CD4-positive, alpha-beta T cell treated with Interleukin-4 for 4 hours (primary cell): Measurements from ENCODE around the gene SKOR1.

ENCODE experiments used
- DNase-seq: peaks from one replicate; pipeline ENCODE4 v3.0.0-alpha.2; 2020

SKOR1 gene

DNA sequence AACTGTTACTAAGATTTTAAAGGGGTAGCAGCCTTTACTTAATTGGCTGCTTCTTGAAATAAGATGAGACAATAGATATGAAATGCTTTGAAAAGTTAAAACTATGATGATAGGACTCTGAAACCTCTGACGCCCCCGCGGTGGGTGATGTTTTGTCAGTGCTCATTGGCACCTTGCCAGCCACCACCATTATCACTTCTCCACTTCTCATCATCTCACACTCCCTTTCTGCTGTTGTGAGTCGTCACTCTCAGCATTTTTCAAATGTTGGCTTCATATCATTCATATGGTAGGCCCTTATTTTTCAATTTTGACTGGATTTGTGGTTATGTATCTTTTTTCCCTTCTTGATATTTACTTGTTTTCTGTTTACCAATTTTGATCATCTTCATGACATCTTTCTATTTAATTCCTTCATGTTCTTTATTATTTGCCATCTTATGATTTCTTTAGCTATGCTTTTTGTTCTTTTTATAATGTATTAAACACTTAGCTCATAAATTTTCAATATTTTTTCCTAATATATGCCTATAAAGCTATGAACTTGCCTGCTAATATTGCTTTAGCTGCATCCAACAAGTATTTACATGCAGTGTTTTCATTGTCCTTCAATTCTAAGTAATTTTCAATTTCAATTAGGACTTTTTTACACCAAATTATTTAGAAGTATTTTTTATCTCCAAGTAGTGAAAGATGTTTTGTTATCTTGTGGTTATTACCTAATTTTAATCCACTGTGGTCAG lies 30.3 kb upstream of the SKOR1 start:
- no peak for DNase-seq

DNA sequence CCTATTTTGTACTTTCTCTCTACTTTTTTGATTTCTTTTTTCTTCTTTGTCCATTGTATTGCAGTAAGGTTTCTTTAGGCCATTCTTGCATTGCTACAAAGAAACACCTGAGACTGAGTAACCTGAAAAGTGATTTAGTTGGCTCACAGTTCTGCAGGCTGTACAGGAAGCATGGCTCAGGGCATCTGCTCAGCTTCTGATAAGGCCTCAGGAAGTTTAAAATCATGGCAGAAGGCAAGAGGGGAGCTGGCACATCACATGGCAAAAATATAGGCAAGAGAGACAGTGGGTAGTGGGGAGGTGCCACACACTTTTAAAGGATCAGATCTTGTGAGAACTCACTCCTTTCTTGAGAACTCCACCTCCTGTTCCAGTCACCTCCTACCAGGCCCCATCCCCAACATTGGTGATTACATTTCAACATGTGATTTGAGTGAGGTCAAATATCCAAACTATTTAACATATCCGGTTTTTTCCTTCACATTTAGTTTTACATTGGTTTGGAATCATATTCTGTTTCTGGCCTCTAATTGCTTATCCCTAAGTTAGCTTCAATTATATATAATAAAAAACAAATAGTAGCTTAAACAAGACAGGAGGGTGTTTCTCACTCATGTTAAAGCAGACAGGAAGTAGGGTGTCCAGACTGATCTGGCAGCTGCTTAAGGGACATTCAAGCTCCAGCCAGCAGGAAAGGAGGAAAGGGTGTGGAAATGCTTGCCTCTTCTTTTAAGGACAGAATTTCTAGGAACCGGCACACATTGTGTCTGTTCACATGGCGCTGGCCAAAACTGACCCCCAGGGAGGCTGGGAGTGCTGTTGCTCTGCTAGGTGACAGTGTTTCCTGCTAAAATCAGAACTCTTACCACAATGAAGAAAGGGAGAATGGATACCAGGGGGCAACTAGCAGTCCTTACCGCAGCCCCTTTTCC lies 28.8 kb upstream of the SKOR1 start:
- no peak for DNase-seq

DNA sequence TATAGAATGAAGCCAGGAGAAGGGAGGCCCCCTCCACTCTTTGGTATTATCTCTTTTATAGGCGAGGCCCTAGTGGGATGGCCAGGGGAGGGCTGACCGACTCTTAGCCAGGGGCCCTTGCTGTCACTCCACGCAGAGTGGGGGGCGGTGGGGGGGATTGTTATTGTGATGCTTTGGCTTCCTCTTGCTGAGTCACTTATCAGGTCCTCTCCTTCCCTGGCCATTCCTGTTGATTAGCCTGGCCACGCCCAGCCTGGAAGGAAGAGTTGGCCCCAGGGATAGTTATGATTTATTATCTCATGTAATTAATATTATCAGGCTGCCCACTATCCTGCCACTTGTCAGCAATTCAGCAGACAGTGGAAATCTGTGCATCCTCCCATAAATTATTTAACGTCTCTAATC lies 25.5 kb upstream of the SKOR1 start:
- DNase-seq = no peak

DNA sequence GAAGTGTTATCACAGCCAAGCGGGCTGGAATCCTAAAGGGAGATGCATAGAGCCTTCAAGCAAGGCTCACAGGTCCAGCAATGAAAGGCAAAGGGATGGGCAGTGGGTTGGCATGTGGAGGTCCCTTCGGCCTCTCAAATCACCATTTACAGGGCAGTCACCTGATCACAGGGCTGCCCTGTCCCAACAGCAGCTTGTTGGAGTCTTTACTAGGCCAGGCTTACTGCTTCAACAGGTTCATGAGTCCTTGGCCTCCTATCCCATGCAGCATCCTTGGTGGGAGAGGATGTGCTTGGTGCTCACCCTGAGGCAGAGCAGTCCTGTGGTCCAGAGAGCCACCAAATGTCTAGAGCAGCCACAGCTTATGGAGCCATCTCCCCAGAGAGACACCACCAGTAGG lies 24.2 kb upstream of the SKOR1 start:
- no peak for DNase-seq

DNA sequence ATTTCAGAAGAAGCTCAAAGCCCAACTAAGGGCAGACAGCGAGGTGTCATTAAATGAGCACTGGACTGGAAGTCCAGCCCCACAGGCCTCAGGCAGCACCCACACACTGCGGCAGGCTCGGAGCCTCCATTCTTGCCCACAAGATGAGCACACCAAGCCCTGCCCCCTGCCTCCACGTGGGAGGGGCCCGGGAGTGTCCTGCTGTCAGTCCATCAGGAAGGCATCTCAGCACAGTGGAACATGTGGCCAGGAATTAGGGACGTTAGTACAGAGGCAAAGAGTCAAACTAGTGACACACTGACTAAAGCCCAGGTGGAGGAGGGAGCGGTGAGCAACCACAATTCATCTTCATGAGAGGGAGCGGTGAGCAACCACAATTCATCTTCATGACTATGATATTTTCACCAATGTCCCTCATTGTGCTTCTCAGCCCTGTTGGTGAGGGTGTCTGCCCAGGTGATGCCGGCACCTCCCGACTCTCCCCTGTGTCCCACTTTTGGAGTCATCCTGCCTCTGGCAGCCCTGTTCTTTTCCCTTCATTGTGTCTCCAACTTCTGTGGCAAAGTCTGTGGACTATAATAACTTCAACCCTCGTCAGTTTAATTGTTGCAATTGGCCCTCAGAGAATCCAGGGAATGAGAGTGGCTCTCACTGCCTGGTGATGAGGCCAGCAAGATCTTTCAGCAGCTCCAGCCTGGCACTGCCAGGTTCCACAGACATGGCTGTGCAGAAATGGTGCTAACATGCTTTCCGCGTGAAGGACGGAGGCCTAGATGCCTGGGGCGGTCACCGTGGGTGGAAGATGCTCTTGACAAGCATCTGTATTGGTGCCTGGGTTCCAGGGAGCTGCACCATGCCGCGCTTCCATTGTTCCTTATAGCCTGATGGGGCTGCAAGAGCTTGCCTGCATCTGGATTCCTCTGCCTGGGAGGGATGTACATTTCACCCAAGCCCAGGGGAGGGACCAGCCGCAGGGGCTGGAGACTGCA lies 23.1 kb upstream of the SKOR1 start:
- DNase-seq = no peak

DNA sequence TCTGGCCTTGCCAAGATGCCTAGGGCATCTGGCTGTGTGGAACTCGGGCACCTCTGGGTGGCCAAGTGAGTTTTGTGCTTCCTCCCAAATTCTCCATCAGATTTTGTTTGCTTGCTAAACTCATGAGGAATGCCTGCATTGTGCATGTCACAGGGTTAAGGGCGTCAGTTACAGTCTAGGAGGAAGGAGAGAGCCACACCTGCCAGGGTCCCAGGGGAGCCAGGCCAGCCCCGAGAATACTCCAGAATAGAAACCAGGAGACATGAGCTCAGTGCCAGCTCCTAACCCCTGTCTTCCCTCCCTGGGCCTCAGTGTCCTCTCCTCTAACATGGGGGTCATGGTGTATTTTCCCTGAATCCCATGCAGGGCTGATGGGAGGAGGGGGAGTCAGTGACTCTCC lies 22.0 kb upstream of the SKOR1 start:
- no peak for DNase-seq

DNA sequence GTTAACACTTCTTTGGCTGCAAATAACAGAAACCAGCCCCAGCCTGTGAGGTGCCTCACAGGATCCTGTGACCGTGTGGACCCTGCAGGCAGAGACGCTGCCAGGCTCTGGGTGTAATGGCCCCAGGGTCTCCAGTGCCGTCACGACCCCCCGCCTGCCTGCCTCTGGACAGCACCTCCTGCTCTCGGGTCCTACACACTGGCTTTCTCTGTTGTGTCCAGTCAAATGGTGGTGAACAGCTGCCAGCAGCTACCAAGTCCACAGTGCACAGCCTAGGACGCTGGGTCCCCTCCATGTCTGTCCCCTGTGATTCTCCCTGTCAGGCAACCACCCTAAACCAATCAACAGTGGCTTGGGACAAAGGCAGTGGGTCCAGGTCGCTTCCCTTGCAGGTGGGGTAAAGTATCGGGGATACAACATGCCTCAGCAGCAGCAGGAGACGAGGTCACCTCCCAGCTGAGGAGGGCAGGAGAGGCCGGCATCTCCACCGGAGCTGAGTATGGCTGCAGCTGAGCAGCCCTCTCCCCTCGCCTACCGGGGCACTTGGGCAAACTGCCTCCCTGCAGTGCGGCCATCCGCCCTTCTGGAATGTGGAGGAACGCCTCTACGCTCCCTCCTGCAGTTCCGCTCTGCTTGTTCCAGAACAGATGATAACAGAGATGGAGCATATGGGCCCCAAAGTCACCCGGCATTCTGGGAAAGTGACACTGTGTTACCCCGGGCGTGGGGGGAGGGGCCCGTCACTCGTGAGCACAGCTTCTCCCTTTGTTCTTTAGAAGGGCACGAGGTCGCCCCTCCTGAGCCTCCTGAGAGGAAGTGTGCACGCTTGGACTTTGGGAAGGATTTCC lies 21.1 kb upstream of the SKOR1 start:
- no peak for DNase-seq

DNA sequence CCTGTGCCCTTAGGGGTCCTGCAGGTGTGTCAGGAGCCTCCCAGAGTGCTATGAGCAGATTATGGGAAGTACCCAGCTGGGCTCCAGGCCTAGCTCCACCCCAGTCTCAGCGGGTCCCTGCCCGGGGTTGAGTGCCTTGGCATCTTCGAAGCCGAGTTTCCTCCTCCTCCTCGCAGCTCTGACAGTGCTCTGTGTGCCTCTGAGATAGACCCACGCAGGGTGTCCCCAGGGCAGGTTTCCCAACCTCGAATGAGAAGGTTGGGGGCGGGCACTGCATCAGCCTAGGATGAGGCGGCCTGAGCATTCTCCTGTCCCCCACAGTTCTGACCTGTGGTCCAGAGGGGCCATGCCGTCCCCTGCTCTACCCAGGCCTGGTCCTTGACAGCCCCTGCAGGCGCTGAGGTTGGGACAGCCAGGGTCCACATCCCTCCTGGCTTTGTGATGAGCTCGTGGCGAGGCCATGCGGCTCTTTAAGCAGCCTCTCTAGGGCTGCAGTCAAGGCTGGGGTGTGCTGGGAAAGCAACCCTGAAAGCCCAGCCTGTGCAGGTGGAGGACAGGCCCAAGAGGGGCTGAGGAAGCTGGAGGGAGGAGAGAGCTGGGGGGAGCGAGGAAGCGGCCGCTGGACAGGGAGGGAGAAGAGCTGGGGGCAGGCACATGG lies 20.2 kb upstream of the SKOR1 start:
- DNase-seq = no peak

DNA sequence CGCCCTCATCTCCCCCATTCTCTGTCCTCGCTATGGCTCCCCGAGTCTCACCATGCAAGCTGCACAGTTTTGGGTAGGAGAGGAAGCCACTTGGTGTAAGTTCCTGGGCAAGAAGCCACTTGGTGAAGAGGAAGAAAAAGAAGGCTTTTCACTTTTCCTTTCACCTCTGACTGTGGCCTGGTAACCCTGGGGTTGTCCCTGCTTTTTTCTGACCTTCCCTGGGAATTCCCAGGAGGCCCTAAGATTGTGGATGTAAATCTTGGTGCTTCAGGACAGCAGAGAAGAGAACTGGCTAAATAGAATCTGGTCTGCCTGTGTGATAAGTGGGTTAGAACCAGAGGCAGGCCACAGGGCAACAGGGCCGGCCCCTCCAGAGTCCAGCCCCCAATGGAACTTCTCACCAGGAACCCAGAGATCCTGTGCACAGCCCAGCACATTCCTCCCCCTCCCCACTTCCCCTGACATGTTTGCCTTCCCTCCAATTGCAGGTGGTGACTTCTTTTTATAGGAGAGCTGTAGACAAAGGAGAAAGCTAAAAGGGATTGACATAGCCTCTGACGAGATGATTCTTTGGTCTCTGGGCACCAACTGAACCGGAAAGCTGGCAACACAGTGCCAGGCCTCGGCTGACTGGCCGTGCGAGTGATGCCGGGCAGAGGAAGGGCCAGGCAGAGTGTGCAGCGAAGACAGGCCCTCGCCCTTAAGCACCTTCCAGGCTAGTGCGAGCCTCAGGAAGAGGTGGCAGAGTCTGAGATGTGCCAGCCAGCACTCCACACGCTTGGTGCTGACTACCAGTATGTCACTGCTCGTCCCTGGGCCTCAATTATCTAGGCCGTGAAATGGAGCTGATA lies 19.4 kb upstream of the SKOR1 start:
- no peak for DNase-seq

DNA sequence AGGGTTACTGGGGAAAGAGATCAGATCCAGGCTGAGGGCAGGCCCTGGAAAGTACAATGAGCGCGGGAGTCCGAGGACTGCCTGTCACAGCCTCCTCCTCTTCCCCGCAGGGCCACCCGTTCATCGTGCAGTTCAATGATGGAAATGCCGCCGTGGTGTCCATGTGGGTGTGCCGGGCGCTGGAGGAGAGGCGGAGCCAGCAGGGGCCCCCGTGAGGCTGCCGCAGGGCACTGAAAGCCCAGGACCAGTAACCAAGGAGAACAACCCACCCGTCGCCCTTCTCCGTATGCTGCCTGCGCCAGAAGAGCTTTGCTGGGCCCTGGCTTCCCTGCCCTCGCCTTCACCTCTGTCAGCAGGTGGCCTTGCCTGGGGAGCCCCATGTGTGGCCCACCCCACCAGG lies 18.8 kb upstream of the SKOR1 start:
- DNase-seq = no peak

DNA sequence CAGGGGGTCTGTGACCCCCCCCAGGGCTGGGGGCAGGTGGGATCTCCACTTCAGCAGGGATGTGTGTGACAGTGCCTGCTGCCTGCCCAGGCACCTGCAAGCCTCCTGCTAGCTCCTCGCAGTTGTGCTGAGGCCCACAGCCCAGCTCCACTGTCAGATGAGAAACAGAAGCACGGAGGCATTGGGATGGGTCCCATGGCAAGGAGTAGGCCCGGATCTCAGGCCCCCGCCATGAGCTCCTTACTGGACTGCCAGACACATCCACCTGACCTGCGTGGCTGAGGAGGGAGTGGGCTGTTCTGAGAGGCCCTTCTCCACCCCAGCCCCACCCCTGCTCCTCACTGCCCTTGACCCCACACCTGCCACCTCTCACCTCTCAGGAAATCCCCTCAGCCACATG lies 18.2 kb upstream of the SKOR1 start:
- DNase-seq = no peak

DNA sequence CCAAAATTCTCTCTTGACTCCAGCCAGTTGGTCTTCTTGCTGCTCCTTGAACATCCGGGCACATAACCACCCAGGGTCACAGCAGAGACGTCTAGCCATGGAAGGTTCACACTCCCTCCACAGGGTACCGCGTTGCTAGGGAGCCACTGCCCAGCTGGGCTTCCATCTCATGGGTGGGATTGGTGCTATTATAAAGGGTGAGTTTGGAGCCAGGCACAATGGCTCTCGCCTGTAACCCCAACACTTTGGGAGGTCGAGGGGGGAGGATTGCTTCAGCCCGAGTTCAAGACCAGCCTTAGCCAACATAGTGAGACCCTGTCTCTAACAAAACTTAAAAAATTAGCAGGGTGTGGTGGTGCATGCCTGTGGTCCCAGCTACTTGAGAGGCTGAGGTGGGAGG lies 17.5 kb upstream of the SKOR1 start:
- no peak for DNase-seq

DNA sequence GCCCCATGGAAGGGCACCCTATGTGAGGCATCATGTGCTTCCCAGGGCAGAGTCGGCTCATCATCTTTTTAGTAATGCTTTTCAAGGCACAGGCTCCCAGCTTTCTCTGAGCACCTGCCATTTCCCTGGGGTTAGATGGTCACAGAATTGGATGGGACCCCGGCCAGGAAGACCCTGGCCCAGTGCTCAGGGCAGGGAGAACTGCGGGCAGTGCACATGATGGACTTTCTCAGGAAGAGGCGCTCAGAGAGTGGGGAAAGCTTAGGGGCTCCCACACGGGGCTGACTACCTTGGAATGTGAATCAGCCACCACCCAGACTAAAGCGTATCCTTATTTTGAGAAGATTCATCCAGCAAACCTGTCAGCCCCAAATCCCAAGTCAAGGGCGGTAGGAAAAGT lies 16.5 kb upstream of the SKOR1 start:
- no peak for DNase-seq

DNA sequence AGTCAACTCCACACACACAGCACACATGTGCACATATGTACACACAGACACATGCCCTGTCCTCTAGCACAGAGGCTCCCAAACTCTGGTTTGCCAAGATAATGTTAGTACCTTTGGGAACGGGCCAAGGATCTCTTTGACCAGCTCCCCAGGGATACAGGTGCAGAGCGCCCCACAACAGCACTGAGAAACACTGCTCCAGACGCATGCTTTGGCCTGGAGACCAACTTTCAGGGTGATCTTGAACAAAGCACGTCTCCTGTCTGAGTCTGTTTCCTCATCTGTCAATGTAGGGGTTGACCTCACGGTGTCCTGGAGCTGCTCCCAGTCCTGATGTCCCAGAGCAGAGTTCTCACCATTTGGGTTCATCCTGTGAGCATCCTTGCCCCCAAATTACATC lies 15.9 kb upstream of the SKOR1 start:
- no peak for DNase-seq

DNA sequence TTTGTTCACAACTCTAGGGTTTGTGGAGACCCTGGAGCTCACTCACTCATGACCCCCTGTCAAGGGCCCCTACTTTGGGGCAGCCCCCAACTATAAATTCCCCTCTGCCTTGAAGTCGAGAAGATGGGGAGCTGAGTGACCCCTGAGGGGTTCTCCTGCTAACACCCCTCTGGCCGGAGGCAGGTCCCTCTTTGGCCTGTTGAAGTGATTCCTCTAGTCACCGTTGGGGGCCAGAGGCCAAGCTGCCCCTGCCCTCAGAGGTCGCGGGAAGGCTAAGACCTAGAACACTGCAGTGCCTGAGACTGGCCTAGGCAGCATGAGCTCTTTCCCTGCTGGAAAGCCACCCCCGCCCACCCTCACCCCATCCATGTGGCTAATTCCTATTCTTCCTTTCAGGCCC lies 15.4 kb upstream of the SKOR1 start:
- DNase-seq = no peak

DNA sequence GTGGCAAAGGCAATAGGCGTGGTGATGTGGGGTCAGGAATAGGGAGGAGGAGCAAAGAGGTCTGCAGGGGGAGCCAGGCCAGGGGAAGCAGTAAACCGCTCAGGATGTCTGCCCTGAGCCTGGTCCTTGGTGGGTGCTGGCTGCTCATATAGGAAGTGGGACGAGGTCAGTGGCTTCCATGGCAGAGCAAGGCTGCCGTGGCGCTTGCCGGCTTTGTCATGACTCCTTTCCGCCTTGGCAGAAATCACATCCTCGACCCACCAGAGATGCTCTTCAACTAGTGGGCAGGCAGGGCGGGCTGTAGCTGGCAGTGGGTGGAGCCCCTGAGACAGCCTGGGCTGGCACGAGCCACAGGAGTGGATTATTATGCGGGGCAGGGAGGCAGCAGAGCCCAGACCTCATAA lies 13.1 kb upstream of the SKOR1 start:
- DNase-seq = no peak

DNA sequence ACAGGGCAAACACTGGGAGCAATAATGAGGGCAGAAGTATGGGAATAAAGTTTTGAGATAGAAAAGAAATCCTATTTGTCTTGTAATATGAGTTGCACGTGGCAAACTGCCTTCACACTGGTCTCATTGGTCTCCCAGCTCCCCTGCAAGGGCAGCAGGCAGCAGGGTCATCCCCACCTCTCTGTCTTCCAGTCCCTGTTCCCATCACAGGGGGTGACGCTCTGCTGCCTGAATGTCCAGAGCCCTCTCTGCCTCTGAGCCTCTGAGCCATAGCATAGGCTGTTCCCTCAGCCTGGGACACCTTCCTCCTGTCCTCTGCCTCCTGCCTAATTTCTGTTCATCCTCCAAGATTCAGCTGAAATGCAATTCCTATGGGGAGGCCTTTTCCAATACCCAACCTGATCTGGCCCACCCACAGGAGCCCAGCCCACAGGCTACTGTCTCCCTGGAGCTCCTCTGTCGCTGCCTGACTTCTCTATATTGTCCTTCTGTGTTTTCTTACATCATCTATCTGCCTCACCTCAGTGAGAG lies 12.1 kb upstream of the SKOR1 start:
- DNase-seq = no peak

DNA sequence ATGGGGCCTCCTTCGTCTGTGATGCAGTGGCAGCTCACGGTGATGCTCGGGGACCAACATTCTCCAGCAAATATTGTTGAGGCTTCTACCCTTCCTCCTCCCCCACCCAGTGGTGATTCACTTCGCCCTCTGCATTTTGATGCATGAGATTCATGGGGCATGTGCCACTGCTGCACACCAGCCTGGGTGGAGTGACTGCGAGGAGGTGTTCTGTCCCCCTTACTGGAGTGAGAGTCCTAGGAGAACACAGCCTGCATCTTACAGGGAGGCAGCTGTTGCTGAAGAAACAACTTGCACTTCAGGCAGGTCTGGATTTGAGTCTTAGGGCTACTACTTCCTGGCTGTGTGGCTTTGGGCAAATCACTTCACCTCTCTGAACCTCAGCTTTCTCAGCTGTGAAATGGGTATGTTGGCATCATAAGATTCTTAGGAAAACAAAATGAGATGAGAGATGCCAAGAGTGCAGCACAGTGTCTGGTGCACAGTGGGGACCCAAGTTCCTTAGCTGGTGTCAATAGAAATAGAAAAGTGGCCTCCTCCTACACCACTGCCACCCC lies 10.2 kb upstream of the SKOR1 start:
- no peak for DNase-seq

DNA sequence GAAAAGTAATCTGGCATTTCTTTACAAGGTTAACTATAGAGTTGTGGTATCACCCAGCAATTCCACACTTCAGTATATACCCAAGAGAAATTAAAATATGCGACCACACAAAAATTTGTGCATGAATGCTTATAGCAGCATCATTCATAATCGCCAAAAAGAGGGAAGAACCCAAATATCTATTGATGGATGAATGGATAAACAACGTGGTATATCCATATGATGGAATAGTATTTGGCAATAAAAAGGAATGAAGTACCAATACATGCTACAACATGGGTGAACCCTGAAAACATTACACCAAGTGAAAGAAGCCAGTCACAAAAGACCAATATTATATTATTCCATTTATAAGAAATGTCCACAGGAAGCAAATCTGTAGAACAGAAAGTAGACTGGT lies 8.6 kb upstream of the SKOR1 start:
- DNase-seq = no peak

DNA sequence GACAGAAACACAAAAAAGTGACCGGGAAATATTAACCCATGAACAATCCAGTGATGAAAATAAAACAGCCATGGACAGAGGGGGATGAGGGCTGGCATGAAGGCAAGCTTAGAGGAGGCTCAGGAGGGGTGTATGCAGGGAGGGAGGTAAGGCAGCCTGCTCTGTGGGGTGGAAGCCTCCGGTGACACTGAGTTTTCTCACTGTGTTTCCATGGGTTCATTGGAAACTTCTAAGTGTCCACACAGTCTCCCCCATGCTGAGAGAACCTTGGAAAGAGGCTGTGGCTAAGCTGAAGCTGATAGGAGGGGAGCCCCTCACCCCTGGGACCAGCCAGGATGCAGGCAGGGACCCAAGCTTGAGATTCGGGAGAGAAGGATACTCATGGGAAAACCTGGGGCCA lies 6.8 kb upstream of the SKOR1 start:
- no peak for DNase-seq
